ENCODE data around the gene CBX7.

DNA sequence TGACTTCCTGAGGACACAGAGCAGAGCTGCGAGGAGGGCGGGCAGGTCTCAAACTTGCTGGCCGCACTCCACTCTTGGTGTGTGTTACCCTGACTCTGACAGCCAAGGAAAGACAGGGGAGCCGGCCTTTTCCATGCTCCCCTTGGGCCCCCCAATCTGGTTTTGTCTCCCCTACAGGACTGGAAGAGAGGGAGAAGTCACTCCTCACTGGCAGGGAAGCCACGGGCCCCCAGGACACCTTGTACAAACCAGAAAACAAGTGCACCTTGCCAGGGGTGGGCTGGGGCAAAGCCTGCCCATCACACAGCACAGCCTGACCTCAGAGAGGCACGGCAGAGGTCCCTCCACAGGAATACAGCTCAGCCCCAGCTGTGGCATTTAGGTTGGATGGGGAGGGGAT lies 20.2 kb downstream of the CBX7 start:
- TF ChIP-seq EZH2 (IDR thresholded peaks at IDR 0.05) (no peak), POLR2AphosphoS5 (IDR thresholded peaks at IDR 0.05; ENCODE audit: borderline replicate concordance, low read depth, low read length) (no peak)
